ENCODE data around the gene AP2A2. TPM values are rescaled to one million over a fixed set of nuclear protein-coding genes. Genes with fewer than 3 reads are reported as not detected.

AP2A2 gene
- total RNA-seq, 4 donors from 2014 or later: 45.4 to 107 (median 76.8) TPM

GRCh38 chr11:899724-900123 is 25.9 kb upstream of the AP2A2 start:
- Histone ChIP-seq H3K9me3 (no peaks in the 10 kb centered on the region), H3K4me3 (no peak overlapping the region), H3K36me3 (peaks cover 74% of the 10 kb centered on the region), H3K27ac (no peak overlapping the region), H3K27me3 (no peaks in the 10 kb centered on the region), H3K4me1 (no peaks in the 10 kb centered on the region)
- TF ChIP-seq EP300 (IDR thresholded peaks at IDR 0.05) (no peak), POLR2A (IDR thresholded peaks at IDR 0.05) (no peak), POLR2AphosphoS5 (IDR thresholded peaks at IDR 0.05) (no peak), CTCF (IDR thresholded peaks at IDR 0.05) (no peak)
- no peak for DNase-seq (ENCODE audit: low spot score in 2 of 2)
- 95% methylated on average over 11 of the region's 11 CpGs for WGBS

- no peaks in the 10 kb centered on the region for H3K9me3 ChIP-seq
- 100% methylated on average over 1 of the region's 7 CpGs for WGBS
- no peak for TF ChIP-seq CTCF (IDR thresholded peaks at IDR 0.05)
- no peak for TF ChIP-seq EP300 (IDR thresholded peaks at IDR 0.05)
- TF ChIP-seq POLR2A (IDR thresholded peaks at IDR 0.05): no peak
- peaks cover 73% of the 10 kb centered on the region for H3K36me3 ChIP-seq
- no peak for DNase-seq (ENCODE audit: low spot score in 2 of 2)
- H3K4me3 ChIP-seq: no peak overlapping the region
- H3K27me3 ChIP-seq: no peaks in the 10 kb centered on the region
- no peaks in the 10 kb centered on the region for H3K4me1 ChIP-seq
- H3K27ac ChIP-seq: no peak overlapping the region
Observed at GRCh38 chr11:900545-900944, 25.1 kb upstream of the AP2A2 start.

DNA sequence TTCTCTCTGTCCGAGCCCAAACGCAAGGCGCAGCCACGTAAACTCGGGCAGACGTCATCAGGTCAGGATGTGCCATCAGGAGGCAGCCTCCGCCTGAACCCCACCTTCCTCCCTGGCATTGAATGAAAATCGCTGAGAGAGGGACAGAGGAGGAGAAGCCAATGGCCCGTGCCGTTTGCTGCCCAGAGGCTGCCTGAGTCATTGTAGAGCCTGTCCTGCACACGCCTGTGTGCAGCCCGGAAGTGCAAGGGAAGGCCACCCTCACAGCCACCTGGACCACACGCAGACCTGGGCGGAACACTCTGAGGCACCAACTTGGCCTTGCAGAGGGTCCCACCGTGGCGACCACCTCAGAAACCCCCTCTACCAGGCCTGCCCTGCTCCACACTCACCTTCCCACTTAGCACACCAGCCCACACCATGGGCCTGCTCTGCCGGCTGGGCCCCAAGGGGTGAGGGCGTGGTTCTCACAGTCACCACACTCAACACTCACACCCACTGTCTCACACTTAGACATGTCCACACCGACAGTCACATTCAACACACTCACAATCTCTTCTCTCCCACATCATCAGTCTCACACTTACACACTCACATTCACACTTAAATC is 24.1 kb upstream of the AP2A2 start:
- H3K4me1 ChIP-seq: no peaks in the 10 kb centered on the region
- peaks cover 76% of the 10 kb centered on the region for H3K36me3 ChIP-seq
- 93% methylated on average over 19 of the region's 19 CpGs for WGBS
- no peak for DNase-seq (ENCODE audit: low spot score in 2 of 2)
- H3K27ac ChIP-seq: no peak overlapping the region
- TF ChIP-seq POLR2A (IDR thresholded peaks at IDR 0.05) (no peak), POLR2AphosphoS5 (IDR thresholded peaks at IDR 0.05) (no peak), EP300 (IDR thresholded peaks at IDR 0.05) (no peak), CTCF (IDR thresholded peaks at IDR 0.05) (no peak)
- no peaks in the 10 kb centered on the region for H3K9me3 ChIP-seq
- no peaks in the 10 kb centered on the region for H3K27me3 ChIP-seq
- no peak overlapping the region for H3K4me3 ChIP-seq

- Histone ChIP-seq H3K9me3 (no peaks in the 10 kb centered on the region), H3K4me3 (no peak overlapping the region), H3K36me3 (peaks cover 60% of the 10 kb centered on the region), H3K27me3 (no peaks in the 10 kb centered on the region), H3K27ac (no peak overlapping the region), H3K4me1 (peaks cover 16% of the 10 kb centered on the region)
- WGBS: 78% methylated on average over 2 of the region's 7 CpGs
- TF ChIP-seq CTCF (IDR thresholded peaks at IDR 0.05) (no peak), POLR2A (IDR thresholded peaks at IDR 0.05) (no peak), POLR2AphosphoS5 (IDR thresholded peaks at IDR 0.05) (no peak), EP300 (IDR thresholded peaks at IDR 0.05) (no peak)
- DNase-seq (ENCODE audit: low spot score in 2 of 2): no peak
Observed at GRCh38 chr11:904380-904779, 21.3 kb upstream of the AP2A2 start.

DNA sequence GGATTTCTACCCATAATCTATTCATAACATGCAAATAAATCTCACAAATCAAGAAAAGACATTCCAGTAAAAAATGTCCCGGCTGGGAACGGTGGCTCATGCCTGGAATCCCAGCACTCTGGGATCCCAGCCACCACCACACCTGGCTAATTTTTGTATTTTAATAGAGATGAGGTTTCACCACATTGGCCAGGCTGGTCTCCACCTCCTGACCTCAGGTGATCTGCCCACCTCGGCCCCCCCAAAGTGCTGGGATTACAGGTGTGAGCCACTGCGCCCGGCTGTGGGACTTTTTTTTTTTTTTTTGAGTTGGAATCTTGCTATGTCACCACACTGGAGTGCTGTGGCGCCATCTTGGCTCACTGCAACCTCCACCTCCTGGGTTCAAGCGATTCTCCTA is 19.7 kb upstream of the AP2A2 start:
- Histone ChIP-seq H3K27me3 (no peaks in the 10 kb centered on the region), H3K27ac (no peak overlapping the region), H3K36me3 (peaks cover 45% of the 10 kb centered on the region), H3K4me1 (peaks cover 26% of the 10 kb centered on the region), H3K9me3 (no peaks in the 10 kb centered on the region), H3K4me3 (no peak overlapping the region)
- TF ChIP-seq CTCF (IDR thresholded peaks at IDR 0.05) (no peak), EP300 (IDR thresholded peaks at IDR 0.05) (no peak), POLR2AphosphoS5 (IDR thresholded peaks at IDR 0.05) (no peak), POLR2A (IDR thresholded peaks at IDR 0.05) (no peak)
- DNase-seq (ENCODE audit: low spot score in 2 of 2): no peak
- 84% methylated on average over 7 of the region's 7 CpGs for WGBS
